Smooth muscle cell (in vitro differentiated cells): ENCODE measurements around the gene SAP25. TPM values are rescaled to one million over a fixed set of nuclear protein-coding genes. Genes with fewer than 3 reads are reported as not detected.

ENCODE experiments used
- DNase-seq: peaks from one replicate; lab custom pipeline; 2025; ENCODE audit not compliant: unreplicated experiment; lab: John Stamatoyannopoulos, UW
- H2AFZ ChIP-seq: fragments of 200-600 bp; sonication (generic); 2 replicates; pipeline ENCODE4 v1.6.0; 2016; ENCODE audit warnings: antibody characterized with exemption, low read depth, mild to moderate bottlenecking
- H3F3A ChIP-seq: fragments of 200-600 bp; sonication (generic); 2 replicates; pipeline ENCODE4 v1.6.0; 2017; ENCODE audit warnings: antibody characterized with exemption, low read depth
- H3K27ac ChIP-seq: fragments of 200-600 bp; sonication (generic); 2 replicates; pipeline ENCODE4 v1.5.1; 2016; ENCODE audit warnings: low read depth, mild to moderate bottlenecking
- H3K27me3 ChIP-seq: fragments of 200-600 bp; sonication (generic); 2 replicates; pipeline ENCODE4 v1.6.1; 2016; ENCODE audit warnings: low read depth, mild to moderate bottlenecking
- H3K36me3 ChIP-seq: fragments of 200-600 bp; sonication (generic); 2 replicates; pipeline ENCODE4 v1.5.1; 2016; ENCODE audit warnings: low read depth
- H3K4me1 ChIP-seq: fragments of 200-600 bp; sonication (generic); 2 replicates; pipeline ENCODE4 v1.5.1; 2016; ENCODE audit warnings: low read depth
- H3K4me2 ChIP-seq: fragments of 200-600 bp; sonication (generic); 2 replicates; pipeline ENCODE4 v1.6.0; 2016; ENCODE audit warnings: mild to moderate bottlenecking
- H3K4me3 ChIP-seq: fragments of 200-600 bp; sonication (generic); 2 replicates; pipeline ENCODE4 v1.5.1; 2016; ENCODE audit warnings: mild to moderate bottlenecking
- H3K79me2 ChIP-seq: fragments of 200-600 bp; sonication (generic); 2 replicates; pipeline ENCODE4 v1.6.0; 2016; ENCODE audit warnings: low read depth, mild to moderate bottlenecking
- H3K9ac ChIP-seq: fragments of 200-600 bp; sonication (generic); 2 replicates; pipeline ENCODE4 v1.6.0; 2016; ENCODE audit warnings: low read depth
- H3K9me3 ChIP-seq: fragments of 200-600 bp; sonication (generic); replicated peaks from 2 replicates; pipeline ENCODE4 v1.5.1; 2016; ENCODE audit warnings: low read depth
- H4K20me1 ChIP-seq: fragments of 200-600 bp; sonication (generic); 2 replicates; pipeline ENCODE4 v1.6.0; 2016; ENCODE audit warnings: low read depth
- CTCF ChIP-seq: fragments of 200-600 bp; sonication (generic); IDR thresholded peaks from 2 replicates; pipeline ENCODE4 v1.5.1; 2017; ENCODE audit warnings: borderline replicate concordance, mild to moderate bottlenecking, antibody characterized with exemption; ENCODE audit not compliant: insufficient read depth, poor library complexity, severe bottlenecking
- WGBS: methylation state at CpG from one replicate; pipeline ENCODE4 v1.1.7; 2016; ENCODE audit warnings: low lambda C conversion rate; 5-methylcytosine and 5-hydroxymethylcytosine counted together
- polyA plus RNA-seq: library from polyadenylated mRNA; unstranded; fragments of >200 nt; fragmentation: Nextera tagmentation; extraction: Ambion mirVana; gene quantifications from 2 replicates; pipeline ENCODE4 v1.2.1, GENCODE V29; 2016
- total RNA-seq: library from RNA; depleted of rRNA; stranded (reverse); fragments of >200 nt; gene quantifications from 2 replicates; pipeline ENCODE4 v1.2.3, GENCODE V29; 2014

Gene SAP25
- total and polyA plus RNA-seq, 2 experiments from 2014 or later = 1.9 TPM; not detected in 1

- peaks cover 21% of the 10 kb centered on the region for H3K4me1 ChIP-seq
- no peaks in the 10 kb centered on the region for H3K36me3 ChIP-seq
- no peaks in the 10 kb centered on the region for H4K20me1 ChIP-seq
- H3K9ac ChIP-seq = no peak overlapping the region
- H3K79me2 ChIP-seq = no peaks in the 10 kb centered on the region
- no peak overlapping the region for H2AFZ ChIP-seq
- 84% methylated on average over 9 of the region's 9 CpGs for WGBS
- H3F3A ChIP-seq = peaks cover 12% of the 10 kb centered on the region
- no peaks in the 10 kb centered on the region for H3K27me3 ChIP-seq
- H3K4me3 ChIP-seq = no peak overlapping the region
- TF ChIP-seq CTCF = no peak
- no peaks in the 10 kb centered on the region for H3K9me3 ChIP-seq
- peak overlapping the region; percentile 86 for H3K27ac ChIP-seq
- no peak overlapping the region for H3K4me2 ChIP-seq
- no peak for DNase-seq
These were observed 26.5 kb downstream of the SAP25 start for GRCh38 chr7:100546926-100547800.

GRCh38 chr7:100546129-100546925 is 27.4 kb downstream of the SAP25 start:
- Histone ChIP-seq H3K27ac (peak overlapping the region; percentile 86), H3K36me3 (no peaks in the 10 kb centered on the region), H3K4me1 (peaks cover 21% of the 10 kb centered on the region), H3K9me3 (no peaks in the 10 kb centered on the region), H4K20me1 (no peaks in the 10 kb centered on the region), H3K4me2 (peak overlapping the region; percentile 58), H3K27me3 (no peaks in the 10 kb centered on the region), H3K4me3 (no peak overlapping the region), H3K79me2 (no peaks in the 10 kb centered on the region), H3K9ac (no peak overlapping the region), H3F3A (peaks cover 12% of the 10 kb centered on the region), H2AFZ (peak overlapping the region; percentile 52)
- no peak for DNase-seq
- 71% methylated on average over 10 of the region's 10 CpGs for WGBS
- TF ChIP-seq CTCF = no peak

- no peaks in the 10 kb centered on the region for H3K27me3 ChIP-seq
- H3F3A ChIP-seq = peaks cover 12% of the 10 kb centered on the region
- no peak overlapping the region for H3K4me3 ChIP-seq
- peaks cover 21% of the 10 kb centered on the region for H3K4me1 ChIP-seq
- TF ChIP-seq CTCF = no peak
- H3K9me3 ChIP-seq = no peaks in the 10 kb centered on the region
- H2AFZ ChIP-seq = peak overlapping the region; percentile 52
- 25% methylated on average over 3 of the region's 3 CpGs for WGBS
- no peaks in the 10 kb centered on the region for H3K79me2 ChIP-seq
- no peaks in the 10 kb centered on the region for H4K20me1 ChIP-seq
- peak; percentile 6 for DNase-seq
- H3K27ac ChIP-seq = peak overlapping the region; percentile 86
- no peaks in the 10 kb centered on the region for H3K36me3 ChIP-seq
- H3K4me2 ChIP-seq = peak overlapping the region; percentile 58
- H3K9ac ChIP-seq = no peak overlapping the region
These were observed 28.2 kb downstream of the SAP25 start for GRCh38 chr7:100545360-100546128.
